HG03066 (cell line): ENCODE measurements around the gene ARHGEF26.

Experiments used
- ATAC-seq: cut with Tn5 transposase; IDR thresholded peaks from one replicate; pipeline ENCODE4 v1.9.1; 2021; ENCODE audit warnings: low read depth; ENCODE audit not compliant: unreplicated experiment

The ARHGEF26 gene

GRCh38 chr3:154151969-154152368, 30.8 kb downstream of the ARHGEF26 start:
- ATAC-seq, result no peak

- ATAC-seq, result no peak
Observed at GRCh38 chr3:154152741-154153140, 31.6 kb downstream of the ARHGEF26 start.

GRCh38 chr3:154156530-154156929, 35.3 kb downstream of the ARHGEF26 start:
- ATAC-seq, result no peak

- ATAC-seq, result no peak
Observed at GRCh38 chr3:154161806-154162205, 40.6 kb downstream of the ARHGEF26 start.

GRCh38 chr3:154164387-154164786, 43.2 kb downstream of the ARHGEF26 start:
- ATAC-seq, result no peak

GRCh38 chr3:154168998-154169795, 48.0 kb downstream of the ARHGEF26 start:
- ATAC-seq, result no peak

- ATAC-seq, result no peak
Observed at GRCh38 chr3:154169796-154170110, 48.6 kb downstream of the ARHGEF26 start.

GRCh38 chr3:154170300-154170699, 49.1 kb downstream of the ARHGEF26 start:
- no peak for ATAC-seq

GRCh38 chr3:154175041-154175440, 53.9 kb downstream of the ARHGEF26 start:
- no peak for ATAC-seq

GRCh38 chr3:154176036-154176435, 54.8 kb downstream of the ARHGEF26 start:
- ATAC-seq, result no peak

GRCh38 chr3:154177406-154177805, 56.2 kb downstream of the ARHGEF26 start:
- ATAC-seq, result no peak

- no peak for ATAC-seq
Observed at GRCh38 chr3:154178172-154178571, 57.0 kb downstream of the ARHGEF26 start.

GRCh38 chr3:154180836-154181691, 59.9 kb downstream of the ARHGEF26 start:
- no peak for ATAC-seq

GRCh38 chr3:154182322-154182922, 61.2 kb downstream of the ARHGEF26 start:
- ATAC-seq, result no peak

GRCh38 chr3:154182975-154183374, 61.8 kb downstream of the ARHGEF26 start:
- no peak for ATAC-seq

GRCh38 chr3:154184582-154184981, 63.4 kb downstream of the ARHGEF26 start:
- no peak for ATAC-seq

GRCh38 chr3:154188437-154188836, 67.2 kb downstream of the ARHGEF26 start:
- ATAC-seq, result no peak

GRCh38 chr3:154188846-154189245, 67.7 kb downstream of the ARHGEF26 start:
- no peak for ATAC-seq

- ATAC-seq, result no peak
Observed at GRCh38 chr3:154191520-154191919, 70.3 kb downstream of the ARHGEF26 start.

- ATAC-seq, result no peak
Observed at GRCh38 chr3:154192225-154192624, 71.0 kb downstream of the ARHGEF26 start.

GRCh38 chr3:154193000-154193615, 71.9 kb downstream of the ARHGEF26 start:
- no peak for ATAC-seq
